ENCODE results near the gene TSHB.

DNA sequence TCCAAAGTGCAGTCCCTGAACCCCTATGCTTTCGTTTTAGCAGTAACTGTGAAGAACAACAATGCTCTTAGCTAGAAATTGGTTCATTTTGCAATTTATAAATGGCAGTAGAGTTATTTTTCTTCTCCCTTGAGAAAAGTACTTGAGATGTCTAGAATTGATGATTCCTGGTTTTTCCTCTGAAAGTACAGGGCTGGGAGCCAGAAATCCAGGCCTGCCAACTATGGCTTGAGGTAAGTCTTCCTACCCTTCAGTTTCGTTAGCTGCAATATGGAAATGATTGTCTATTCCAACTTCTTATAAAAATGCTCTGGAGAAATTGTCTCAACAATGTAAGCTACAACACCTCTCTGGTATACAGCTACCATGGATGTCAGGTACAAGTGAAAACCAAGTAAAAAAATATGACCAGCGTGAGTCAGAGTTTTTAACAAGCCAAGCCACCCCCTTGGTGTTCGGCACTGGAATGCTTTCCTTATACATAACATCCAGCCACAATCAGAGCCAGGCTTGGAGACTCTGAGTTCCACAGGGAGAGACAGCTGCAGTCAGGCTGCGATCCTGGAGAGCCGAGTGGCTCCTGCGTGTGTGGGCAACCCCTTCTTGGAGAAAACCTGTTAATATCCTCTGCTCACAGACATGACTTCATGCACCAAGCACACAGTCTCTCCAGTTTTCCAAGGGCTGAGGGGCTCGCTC is 37.7 kb downstream of the TSHB start:
- TF ChIP-seq, protein P1, sequence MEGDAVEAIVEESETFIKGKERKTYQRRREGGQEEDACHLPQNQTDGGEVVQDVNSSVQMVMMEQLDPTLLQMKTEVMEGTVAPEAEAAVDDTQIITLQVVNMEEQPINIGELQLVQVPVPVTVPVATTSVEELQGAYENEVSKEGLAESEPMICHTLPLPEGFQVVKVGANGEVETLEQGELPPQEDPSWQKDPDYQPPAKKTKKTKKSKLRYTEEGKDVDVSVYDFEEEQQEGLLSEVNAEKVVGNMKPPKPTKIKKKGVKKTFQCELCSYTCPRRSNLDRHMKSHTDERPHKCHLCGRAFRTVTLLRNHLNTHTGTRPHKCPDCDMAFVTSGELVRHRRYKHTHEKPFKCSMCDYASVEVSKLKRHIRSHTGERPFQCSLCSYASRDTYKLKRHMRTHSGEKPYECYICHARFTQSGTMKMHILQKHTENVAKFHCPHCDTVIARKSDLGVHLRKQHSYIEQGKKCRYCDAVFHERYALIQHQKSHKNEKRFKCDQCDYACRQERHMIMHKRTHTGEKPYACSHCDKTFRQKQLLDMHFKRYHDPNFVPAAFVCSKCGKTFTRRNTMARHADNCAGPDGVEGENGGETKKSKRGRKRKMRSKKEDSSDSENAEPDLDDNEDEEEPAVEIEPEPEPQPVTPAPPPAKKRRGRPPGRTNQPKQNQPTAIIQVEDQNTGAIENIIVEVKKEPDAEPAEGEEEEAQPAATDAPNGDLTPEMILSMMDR (conservative IDR thresholded peaks at IDR 0.05; ENCODE audit: low read length) = no peak
- TF ChIP-seq EZH2phosphoT487 (IDR thresholded peaks at IDR 0.05; ENCODE audit: borderline replicate concordance) = no peak

Measured in Loucy (cell line).